ENCODE measurements around the gene DTHD1. TPM values are rescaled to one million over a fixed set of nuclear protein-coding genes. Genes with fewer than 3 reads are reported as not detected.

DTHD1 gene
- total RNA-seq, 4 donors from 2014 or later: 0.47 to 3.3 (median 1.3) TPM

GRCh38 chr4:36301127-36301526 lies 19.7 kb downstream of the DTHD1 start:
- H3K27ac ChIP-seq: no peak overlapping the region
- TF ChIP-seq CTCF (IDR thresholded peaks at IDR 0.05) (no peak), POLR2A (IDR thresholded peaks at IDR 0.05) (no peak)
- no peak overlapping the region for H3K4me3 ChIP-seq
- H3K4me1 ChIP-seq: no peaks in the 10 kb centered on the region
- no peaks in the 10 kb centered on the region for H3K36me3 ChIP-seq
- no peaks in the 10 kb centered on the region for H3K27me3 ChIP-seq
- no peak for DNase-seq
- no peaks in the 10 kb centered on the region for H3K9me3 ChIP-seq

- no peaks in the 10 kb centered on the region for H3K4me1 ChIP-seq
- H3K4me3 ChIP-seq: no peak overlapping the region
- no peaks in the 10 kb centered on the region for H3K36me3 ChIP-seq
- no peaks in the 10 kb centered on the region for H3K9me3 ChIP-seq
- H3K27ac ChIP-seq: no peak overlapping the region
- DNase-seq: no peak
- TF ChIP-seq POLR2A (IDR thresholded peaks at IDR 0.05) (no peak), CTCF (IDR thresholded peaks at IDR 0.05) (no peak)
- no peaks in the 10 kb centered on the region for H3K27me3 ChIP-seq
Observed at GRCh38 chr4:36303426-36304137, 22.2 kb downstream of the DTHD1 start.

GRCh38 chr4:36304138-36304681 lies 22.8 kb downstream of the DTHD1 start:
- Histone ChIP-seq H3K27me3 (no peaks in the 10 kb centered on the region), H3K4me3 (no peak overlapping the region), H3K4me1 (no peaks in the 10 kb centered on the region), H3K27ac (no peak overlapping the region), H3K36me3 (no peaks in the 10 kb centered on the region), H3K9me3 (no peaks in the 10 kb centered on the region)
- TF ChIP-seq POLR2A (IDR thresholded peaks at IDR 0.05) (no peak), CTCF (IDR thresholded peaks at IDR 0.05) (no peak)
- DNase-seq: no peak

GRCh38 chr4:36308150-36308549 lies 26.7 kb downstream of the DTHD1 start:
- DNase-seq: no peak
- H3K27ac ChIP-seq: no peak overlapping the region
- H3K27me3 ChIP-seq: no peaks in the 10 kb centered on the region
- peaks cover 0 to 4% (median 0%) of the 10 kb centered on the region in 4 donors for H3K4me1 ChIP-seq
- H3K4me3 ChIP-seq: no peak overlapping the region
- no peaks in the 10 kb centered on the region for H3K36me3 ChIP-seq
- TF ChIP-seq CTCF (IDR thresholded peaks at IDR 0.05): no peak
- TF ChIP-seq POLR2A (IDR thresholded peaks at IDR 0.05): no peak
- H3K9me3 ChIP-seq: no peaks in the 10 kb centered on the region

GRCh38 chr4:36310216-36310615 lies 28.8 kb downstream of the DTHD1 start:
- Histone ChIP-seq H3K4me1 (peaks cover 0 to 4% (median 0%) of the 10 kb centered on the region in 4 donors), H3K27ac (no peak overlapping the region), H3K36me3 (no peaks in the 10 kb centered on the region), H3K4me3 (no peak overlapping the region), H3K27me3 (no peaks in the 10 kb centered on the region), H3K9me3 (no peaks in the 10 kb centered on the region)
- DNase-seq: no peak
- no peak for TF ChIP-seq CTCF (IDR thresholded peaks at IDR 0.05)
- no peak for TF ChIP-seq POLR2A (IDR thresholded peaks at IDR 0.05)
